HG03520 (cell line): Measurements from ENCODE around the gene GPR33.
A peak's percentile ranks its signal among the peaks of the same experiment; 100 is the strongest.
"Not testable (repeated sequence)": the region's sequence is repeated elsewhere in the genome, so short reads cannot be mapped to it uniquely, and the experiment has no call there.

Source experiments
- ATAC-seq: cut with Tn5 transposase; IDR thresholded peaks from one replicate; pipeline ENCODE4 v1.9.1; 2021; ENCODE audit warnings: mild to moderate bottlenecking, moderate library complexity; ENCODE audit not compliant: unreplicated experiment

Gene GPR33

GRCh38 chr14:31462450-31462849 lies 25.4 kb downstream of the GPR33 start:
- ATAC-seq: not testable (repeated sequence)

GRCh38 chr14:31461545-31461944 lies 26.3 kb downstream of the GPR33 start:
- no peak for ATAC-seq

GRCh38 chr14:31457665-31458659 lies 29.9 kb downstream of the GPR33 start:
- ATAC-seq: no peak

- ATAC-seq: peak; percentile 96
Measured at GRCh38 chr14:31456841-31457664, 30.8 kb downstream of the GPR33 start, which contains the start of gene DTD2. TSS of gene DTD2 (minus strand) at chr14:31457506. CDS start at chr14:31457393, 113 bp downstream.

GRCh38 chr14:31449971-31450610 lies 37.7 kb downstream of the GPR33 start:
- ATAC-seq: no peak

- ATAC-seq: no peak
Measured at GRCh38 chr14:31449136-31449535, 38.7 kb downstream of the GPR33 start.

- ATAC-seq: no peak
Measured at GRCh38 chr14:31445703-31446102, 42.1 kb downstream of the GPR33 start.

- ATAC-seq: no peak
Measured at GRCh38 chr14:31442284-31442683, 45.6 kb downstream of the GPR33 start.

GRCh38 chr14:31441273-31442111 lies 46.3 kb downstream of the GPR33 start:
- no peak for ATAC-seq

GRCh38 chr14:31440280-31440679 lies 47.6 kb downstream of the GPR33 start:
- no peak for ATAC-seq

GRCh38 chr14:31439561-31439960 lies 48.3 kb downstream of the GPR33 start:
- no peak for ATAC-seq

GRCh38 chr14:31437045-31437691 lies 50.7 kb downstream of the GPR33 start:
- ATAC-seq: not testable (repeated sequence)

GRCh38 chr14:31435276-31435675 lies 52.6 kb downstream of the GPR33 start:
- ATAC-seq: no peak
